Measurements from ENCODE around the gene SOCS3. TPM values are rescaled to one million over a fixed set of nuclear protein-coding genes. Genes with fewer than 3 reads are reported as not detected.

The SOCS3 gene
- total and polyA plus RNA-seq, 10 of the 15 experiments (the other 5 are each of a cell fraction or from before 2014, with no cell fraction given), result 0.05 to 3.9 (median 1.0) TPM

GRCh38 chr17:78383725-78384471 is 24.0 kb upstream of the SOCS3 start (continued):
- TF ChIP-seq ETV6 (conservative IDR thresholded peaks at IDR 0.05 in 1 of 2, IDR thresholded peaks at IDR 0.05 in 1 of 2; ENCODE audit: borderline replicate concordance in 1 of 2, low read depth in 1 of 2) (peak in 1 of 2 experiments; percentile 95; a peak in 2 of 4 replicates), IRF5 (IDR thresholded peaks at IDR 0.05; ENCODE audit: borderline replicate concordance) (no peak), TCF12 (IDR thresholded peaks at IDR 0.05; ENCODE audit: low read depth, low read length) (0 out of 2 replicates have a peak, but pooled peaks have one; percentile 32), MAX (IDR thresholded peaks at IDR 0.05; ENCODE audit: low read depth, low read length) (no peak), ATF3 (IDR thresholded peaks at IDR 0.05; ENCODE audit: borderline replicate concordance, extremely low read depth, low read depth, low read length) (no peak), CUX1 (IDR thresholded peaks at IDR 0.05; ENCODE audit: insufficient replicate concordance, low read depth, low read length) (no peak), SIN3A (IDR thresholded peaks at IDR 0.05; ENCODE audit: low read depth, low read length) (no peak), KAT2A (conservative IDR thresholded peaks at IDR 0.05; ENCODE audit: control insufficient read depth, low read depth, low read length) (no peak), JUNB (IDR thresholded peaks at IDR 0.05) (peak; percentile 78), YBX1 (IDR thresholded peaks at IDR 0.05) (no peak), SREBF1 (IDR thresholded peaks at IDR 0.05; ENCODE audit: low read length) (no peak), ELK1 (IDR thresholded peaks at IDR 0.05; ENCODE audit: low read depth, low read length) (no peak), BCLAF1 (IDR thresholded peaks at IDR 0.05) (no peak), HDAC6 (IDR thresholded peaks at IDR 0.05; ENCODE audit: unreplicated experiment) (no peak), EED (IDR thresholded peaks at IDR 0.05; ENCODE audit: low read depth) (peak; percentile 93), CBFB (IDR thresholded peaks at IDR 0.05; ENCODE audit: low read depth) (no peak)
